Keratinocyte (primary cell): ENCODE data around the gene TSPAN17. TPM values are rescaled to one million over a fixed set of nuclear protein-coding genes. Genes with fewer than 3 reads are reported as not detected.
A peak's percentile ranks its signal among the peaks of the same experiment; 100 is the strongest.

Experiments used
- DNase-seq: peaks from one replicate; pipeline ENCODE4 v3.0.0-alpha.2; 2011; ENCODE audit warnings: low read depth, missing footprints, low spot score
- FAIRE-seq: peaks from 2 replicates; lab custom pipeline; 2011; peaks lifted over from hg19 to GRCh38; lab: Jason Lieb, UNC
- H2AFZ ChIP-seq: 2 replicates; pipeline ENCODE4 v1.6.0; 2012; ENCODE audit warnings: low read length, control low read depth, inconsistent platforms; ENCODE audit not compliant: control insufficient read depth
- H3K27ac ChIP-seq: 2 replicates; pipeline ENCODE4 v1.5.1; 2011; ENCODE audit warnings: low read length; ENCODE audit not compliant: control insufficient read depth, insufficient read depth
- H3K27me3 ChIP-seq: 3 replicates; pipeline ENCODE4 v1.6.0; 2011; ENCODE audit warnings: low read length; ENCODE audit not compliant: control insufficient read depth, insufficient read depth; ENCODE audit errors: extremely low read depth
- H3K36me3 ChIP-seq, 2 experiments: 2 replicates in 1 of 2; 3 replicates in 1 of 2; pipeline ENCODE4 v1.5.1; 2011; ENCODE audit warnings: low read length in 2 of 2, mild to moderate bottlenecking in 1 of 2; ENCODE audit not compliant: control insufficient read depth in 2 of 2, insufficient read depth in 2 of 2; ENCODE audit errors: extremely low read depth in 1 of 2
- H3K4me1 ChIP-seq: 3 replicates; pipeline ENCODE4 v1.5.1; 2011; ENCODE audit warnings: low read length; ENCODE audit not compliant: control insufficient read depth, insufficient read depth; ENCODE audit errors: extremely low read depth
- H3K4me2 ChIP-seq: 3 replicates; pipeline ENCODE4 v1.6.0; 2011; ENCODE audit warnings: low read depth, low read length; ENCODE audit not compliant: control insufficient read depth, insufficient read depth; ENCODE audit errors: extremely low read depth
- H3K4me3 ChIP-seq, 3 experiments: fragments of 200-600 bp in 1 of 3; sonication (generic) in 1 of 3; 2 replicates in 2 of 3; 3 replicates in 1 of 3; pipeline ENCODE4 v1.5.1; 2011 to 2016; ENCODE audit warnings: low read length in 3 of 3, mild to moderate bottlenecking in 3 of 3, control low read depth in 2 of 3, inconsistent platforms in 1 of 3, low read depth in 1 of 3, mixed read lengths in 1 of 3, mixed run types in 1 of 3, moderate library complexity in 1 of 3; ENCODE audit not compliant: control insufficient read depth in 2 of 3, insufficient read depth in 2 of 3; ENCODE audit errors: extremely low read depth in 1 of 3
- H3K79me2 ChIP-seq: 2 replicates; pipeline ENCODE4 v1.6.0; 2012; ENCODE audit warnings: low read length; ENCODE audit not compliant: control insufficient read depth, insufficient read depth
- H3K9ac ChIP-seq: 3 replicates; pipeline ENCODE4 v1.6.0; 2011; ENCODE audit warnings: low read length; ENCODE audit not compliant: control insufficient read depth, insufficient read depth; ENCODE audit errors: extremely low read depth
- H3K9me1 ChIP-seq: 3 replicates; pipeline ENCODE4 v1.6.0; 2011; ENCODE audit warnings: low read length; ENCODE audit not compliant: control insufficient read depth, insufficient read depth; ENCODE audit errors: extremely low read depth
- H3K9me3 ChIP-seq: 2 replicates; pipeline ENCODE4 v1.5.1; 2012; ENCODE audit warnings: low read depth, low read length; ENCODE audit not compliant: control insufficient read depth
- H4K20me1 ChIP-seq: 3 replicates; pipeline ENCODE4 v1.6.0; 2011; ENCODE audit warnings: low read length; ENCODE audit not compliant: control insufficient read depth, insufficient read depth; ENCODE audit errors: extremely low read depth
- CTCF ChIP-seq, 3 experiments: IDR thresholded peaks in 1 of 3; conservative IDR thresholded peaks in 1 of 3; optimal IDR thresholded peaks in 1 of 3; 2 replicates in 2 of 3; 3 replicates in 1 of 3; pipeline versions ENCODE3 to v1.5.1; 2011; ENCODE audit warnings: low read length in 3 of 3, mild to moderate bottlenecking in 3 of 3, moderate library complexity in 2 of 3, control low read depth in 1 of 3, inconsistent platforms in 1 of 3; ENCODE audit not compliant: insufficient read depth in 2 of 3; ENCODE audit errors: extremely low read depth in 1 of 3
- EZH2 ChIP-seq: IDR thresholded peaks from one replicate; pipeline ENCODE4 v1.6.1; 2012; ENCODE audit warnings: inconsistent platforms, mild to moderate bottlenecking, low read length, moderate library complexity
- dilution Hi-C: fragments of 300-500 bp; cut with MboI; formaldehyde crosslinking; loops from one replicate; pipeline ENCODE4 v1.7.0; 2020; ENCODE audit warnings: low sequenced_read_pairs; ENCODE audit not compliant: extremely low pct_ligation_motif_present
- polyA plus RNA-seq, 5 experiments: library from polyadenylated mRNA; depleted of rRNA in 3 of 5; stranded (reverse) in 3 of 5; stranded (forward) in 1 of 5; unstranded in 1 of 5; fragments of >200 nt; gene quantifications; 1 replicate in 1 of 5; 2 replicates in 3 of 5; 3 replicates in 1 of 5; pipeline versions ENCODE4 v1.2.1 to v1.2.3, GENCODE V29; 2011 to 2012; ENCODE audit warnings: missing spikeins in 2 of 5, low read depth in 1 of 5, low replicate concordance in 1 of 5

The TSPAN17 gene
- polyA plus RNA-seq, 1 donor (not counting 4 experiments of a cell fraction or from before 2014, with no cell fraction given) = 53.1 TPM

- no peak overlapping the region for H3K4me2 ChIP-seq
- dilution Hi-C loops = no loop called here
- peaks cover 3% of the 10 kb centered on the region for H4K20me1 ChIP-seq
- FAIRE-seq (no peak), DNase-seq (no peak)
- no peaks in the 10 kb centered on the region for H3K79me2 ChIP-seq
- no peak overlapping the region for H3K9ac ChIP-seq
- peak in 2 of 3 experiments; percentile 84 to 99 for TF ChIP-seq CTCF (optimal IDR thresholded peaks at IDR 0.05 in 1 of 3, IDR thresholded peaks at IDR 0.05 in 1 of 3, conservative IDR thresholded peaks at IDR 0.05 in 1 of 3; ENCODE audit: extremely low read depth in 1 of 3, insufficient read depth in 2 of 3, low read length in 3 of 3)
- no peak for TF ChIP-seq EZH2
- peaks cover 7% of the 10 kb centered on the region for H3K27me3 ChIP-seq
- H3K4me1 ChIP-seq = no peaks in the 10 kb centered on the region
- H2AFZ ChIP-seq = no peak overlapping the region
- H3K9me3 ChIP-seq = no peaks in the 10 kb centered on the region
- H3K9me1 ChIP-seq = no peaks in the 10 kb centered on the region
- no peak overlapping the region for H3K4me3 ChIP-seq
- H3K36me3 ChIP-seq = peaks cover 0 to 4% of the 10 kb centered on the region in 2 experiments
- no peak overlapping the region for H3K27ac ChIP-seq
These were observed 13.8 kb downstream of the TSPAN17 start for GRCh38 chr5:176660860-176661641.

- dilution Hi-C loops = no loop called here
- H3K4me2 ChIP-seq = no peak overlapping the region
- H3K9me1 ChIP-seq = no peaks in the 10 kb centered on the region
- no peaks in the 10 kb centered on the region for H3K4me1 ChIP-seq
- H3K27ac ChIP-seq = no peak overlapping the region
- no peak overlapping the region for H2AFZ ChIP-seq
- H3K36me3 ChIP-seq = peaks cover 0 to 4% of the 10 kb centered on the region in 2 experiments
- DNase-seq (no peak), FAIRE-seq (no peak)
- no peak overlapping the region for H3K4me3 ChIP-seq
- H3K27me3 ChIP-seq = peaks cover 7% of the 10 kb centered on the region
- H3K9me3 ChIP-seq = no peaks in the 10 kb centered on the region
- no peak overlapping the region for H3K9ac ChIP-seq
- peaks cover 3% of the 10 kb centered on the region for H4K20me1 ChIP-seq
- no peak for TF ChIP-seq EZH2
- no peak for TF ChIP-seq CTCF (optimal IDR thresholded peaks at IDR 0.05 in 1 of 3, IDR thresholded peaks at IDR 0.05 in 1 of 3, conservative IDR thresholded peaks at IDR 0.05 in 1 of 3; ENCODE audit: extremely low read depth in 1 of 3, insufficient read depth in 2 of 3, low read length in 3 of 3)
- H3K79me2 ChIP-seq = no peaks in the 10 kb centered on the region
These were observed 14.4 kb downstream of the TSPAN17 start for GRCh38 chr5:176661676-176662075.
